NCI-H146 treated with DMSO at 0.1 percent for 48 hours (cell line): Measurements from ENCODE around the gene GGA1.
"Not testable (repeated sequence)": the region's sequence is repeated elsewhere in the genome, so short reads cannot be mapped to it uniquely, and the experiment has no call there.

ENCODE experiments used
- DNase-seq: peaks from one replicate; lab custom pipeline; 2025; ENCODE audit not compliant: unreplicated experiment; lab: John Stamatoyannopoulos, UW

GGA1 gene

GRCh38 chr22:37571258-37571991, 37.2 kb upstream of the GGA1 start:
- no peak for DNase-seq

- DNase-seq: no peak
Measured at GRCh38 chr22:37571992-37572373, 36.7 kb upstream of the GGA1 start.

DNA sequence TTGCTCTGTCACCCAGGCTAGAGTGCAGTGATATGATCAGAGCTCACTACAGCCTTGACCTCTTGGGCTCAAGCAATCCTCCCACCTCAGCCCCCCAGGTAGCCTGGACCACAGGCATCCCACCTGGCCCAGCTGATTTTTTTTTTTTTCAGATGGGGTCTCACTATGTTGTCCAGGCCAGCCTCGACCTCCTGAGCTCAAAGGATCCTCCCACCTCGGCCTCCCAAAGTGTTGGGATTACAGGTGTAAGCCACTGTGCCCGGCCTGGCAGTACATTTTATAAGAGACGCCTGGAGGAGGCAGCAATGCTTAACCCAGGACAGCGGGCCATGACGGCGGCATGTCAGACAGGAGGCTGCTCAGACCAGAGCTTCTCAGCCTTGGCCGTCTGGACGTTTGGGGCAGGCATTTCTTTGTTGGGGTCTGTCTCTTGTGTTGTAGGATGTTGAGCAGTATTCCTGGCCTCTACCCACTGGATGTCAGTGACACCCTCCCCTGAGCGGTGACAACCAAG, 33.1 kb upstream of the GGA1 start:
- DNase-seq: no peak

DNA sequence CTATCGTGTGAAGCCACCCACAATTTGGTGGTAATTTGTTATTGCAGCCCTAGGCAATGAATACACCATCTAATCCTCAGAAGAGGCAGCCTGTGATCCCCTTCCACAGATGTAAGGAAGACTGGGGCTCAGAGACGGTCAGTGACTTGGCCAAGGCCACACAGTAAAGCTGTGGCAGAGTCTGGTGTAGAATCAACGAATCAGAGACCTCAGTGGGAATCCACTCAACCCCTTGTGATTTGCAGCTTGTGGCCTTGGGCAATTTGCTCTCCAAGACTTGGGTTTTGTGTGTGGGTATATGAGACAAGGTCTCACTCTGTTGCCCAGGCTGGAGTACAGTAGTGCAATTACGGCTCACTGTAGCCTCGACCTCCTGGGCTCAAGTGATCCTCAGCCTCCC, 30.6 kb upstream of the GGA1 start:
- DNase-seq: no peak

- DNase-seq: no peak
Measured at GRCh38 chr22:37581504-37581903, 27.1 kb upstream of the GGA1 start.

DNA sequence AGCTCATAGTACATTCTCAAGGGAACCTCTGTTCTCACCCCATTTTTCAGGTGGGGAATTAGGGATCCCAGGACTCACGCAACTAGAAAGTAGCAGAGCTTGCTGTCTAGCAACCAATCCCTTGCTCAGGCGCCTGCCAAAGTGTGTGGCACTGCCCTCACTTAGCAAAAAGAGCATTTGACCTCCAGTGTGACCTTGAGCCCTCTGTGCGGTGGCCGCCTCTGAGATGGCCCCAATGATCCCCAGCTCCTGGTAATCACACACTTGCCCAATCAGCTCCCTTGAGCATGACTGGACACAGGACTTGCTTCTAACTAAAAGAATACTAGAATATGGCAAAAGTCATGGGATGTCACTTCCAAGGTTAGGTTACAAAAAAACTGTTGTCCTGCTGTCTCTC, 26.1 kb upstream of the GGA1 start:
- no peak for DNase-seq

GRCh38 chr22:37588546-37589215, 20.0 kb upstream of the GGA1 start:
- DNase-seq: no peak

DNA sequence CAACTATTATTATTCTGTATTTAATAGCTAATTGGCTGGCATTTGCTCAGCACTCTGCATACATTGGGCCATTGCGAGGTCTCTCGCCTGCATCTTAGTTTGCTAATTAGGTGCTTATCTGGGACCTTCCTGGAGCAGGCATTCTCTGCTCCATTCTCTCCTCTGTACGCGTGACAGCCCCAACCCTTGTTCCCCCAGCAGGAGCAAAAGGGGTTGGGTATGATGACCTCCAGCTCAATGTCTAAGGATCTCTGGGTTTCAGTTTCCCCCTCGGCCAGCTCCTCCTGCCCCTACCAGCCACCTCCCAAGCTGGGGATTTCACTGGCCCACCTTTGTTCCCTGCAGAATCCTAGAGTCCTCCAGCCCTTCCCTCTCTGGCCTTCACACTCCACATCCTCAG, 19.0 kb upstream of the GGA1 start:
- no peak for DNase-seq

- DNase-seq: not testable (repeated sequence)
Measured at GRCh38 chr22:37591081-37591480, 17.6 kb upstream of the GGA1 start.

DNA sequence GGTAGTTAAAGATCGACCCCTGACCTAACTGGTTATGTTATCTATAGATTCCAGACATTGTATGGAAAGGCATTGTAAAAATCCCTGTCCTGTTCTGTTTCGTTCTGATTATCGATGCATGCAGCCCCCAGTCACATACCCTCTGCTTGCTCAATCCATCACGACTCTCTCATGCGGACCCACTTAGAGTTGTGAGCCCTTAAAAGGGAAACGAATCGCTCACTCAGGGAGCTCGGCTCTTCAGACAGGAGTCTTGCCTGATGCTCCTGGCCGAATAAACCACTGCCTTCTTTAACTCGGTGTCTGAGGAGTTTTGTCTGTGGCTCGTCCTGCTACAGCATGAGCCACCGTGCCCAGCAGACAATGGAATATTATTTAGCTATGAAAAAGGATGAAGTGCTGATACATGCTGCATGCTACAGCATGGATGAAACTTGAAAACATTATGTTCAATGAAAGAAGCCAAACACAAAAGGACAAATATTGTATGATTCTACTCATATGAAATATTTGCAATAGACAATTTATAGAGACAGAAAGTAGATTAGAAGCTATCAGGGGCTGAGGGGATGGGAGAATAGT, 16.7 kb upstream of the GGA1 start:
- no peak for DNase-seq

DNA sequence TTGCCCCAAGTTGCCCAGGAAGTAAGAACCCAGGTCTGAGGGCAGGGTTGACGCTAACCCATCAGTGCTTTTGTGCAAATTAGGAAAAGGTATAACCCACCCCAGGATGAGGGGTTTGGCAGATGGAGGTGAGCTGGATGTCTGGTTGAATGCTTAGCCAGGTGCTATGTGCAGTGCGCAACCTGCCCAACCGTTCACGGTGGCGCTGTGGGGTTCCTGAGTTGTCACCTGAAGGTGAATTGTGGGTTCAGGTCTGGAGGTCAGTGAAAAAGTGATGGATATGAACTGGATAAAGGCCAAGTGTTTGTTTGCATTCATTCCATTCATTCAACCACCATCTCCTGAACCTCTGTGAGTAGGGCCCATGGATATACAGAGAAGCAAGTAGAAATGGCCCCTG, 14.4 kb upstream of the GGA1 start:
- DNase-seq: no peak

DNA sequence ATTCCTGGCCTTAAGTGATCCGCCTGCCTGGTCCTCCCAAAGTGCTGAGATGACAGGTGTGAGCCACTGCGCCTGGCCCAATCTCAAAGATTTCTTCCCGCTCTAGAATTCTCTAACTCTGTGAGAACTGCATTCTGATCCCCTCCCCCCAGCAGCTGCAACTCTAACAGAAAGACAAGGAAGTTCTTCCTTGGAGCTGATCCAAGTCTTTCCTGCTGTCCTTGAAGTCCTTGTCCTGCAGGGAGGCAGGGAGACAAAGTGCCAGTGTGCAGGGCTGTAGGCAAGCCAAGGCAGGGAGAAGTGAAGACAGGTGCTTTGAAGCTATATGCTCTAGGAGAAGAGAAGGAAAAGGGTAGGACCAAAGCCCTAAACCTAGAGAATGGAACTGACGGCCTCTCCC, 9.5 kb upstream of the GGA1 start:
- DNase-seq: no peak

- DNase-seq: no peak
Measured at GRCh38 chr22:37601203-37601539, 7.5 kb upstream of the GGA1 start.

- peak; percentile 3 for DNase-seq
Measured at GRCh38 chr22:37601540-37602442, 6.8 kb upstream of the GGA1 start.

DNA sequence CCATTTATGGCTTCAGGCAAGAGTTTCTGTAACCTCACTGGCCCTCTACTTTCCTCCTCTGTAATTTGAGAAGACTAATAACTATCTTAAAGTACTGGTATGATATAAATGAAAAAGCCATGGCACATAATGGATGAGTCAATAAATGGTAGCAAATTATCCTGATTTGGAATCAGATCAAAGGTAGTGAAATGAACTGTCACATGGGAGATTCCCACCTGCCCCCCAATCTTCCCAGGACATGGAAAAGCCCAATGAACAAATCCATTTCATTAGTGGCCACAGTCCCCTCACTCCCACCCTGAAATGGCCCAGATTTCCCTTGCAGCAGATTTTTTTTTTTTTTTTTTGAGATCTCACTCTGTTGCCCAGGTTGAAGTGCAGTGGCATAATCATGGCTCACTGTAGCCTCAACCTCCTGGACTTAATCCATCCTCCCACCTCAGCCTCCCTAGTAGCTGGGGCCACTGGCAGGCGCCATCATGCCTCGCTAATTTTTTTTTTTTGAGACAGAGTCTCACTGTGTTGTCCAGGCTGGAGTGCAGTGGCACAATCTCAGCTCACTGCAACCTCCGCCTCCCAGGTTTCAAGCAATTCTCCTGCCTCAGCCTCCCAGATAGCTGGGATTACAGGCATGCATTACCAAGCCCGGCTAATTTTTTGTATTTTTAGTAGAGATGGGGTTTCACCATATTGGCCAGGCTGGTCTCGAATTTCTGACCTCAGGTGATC, 5.9 kb upstream of the GGA1 start:
- DNase-seq: not testable (repeated sequence)

DNA sequence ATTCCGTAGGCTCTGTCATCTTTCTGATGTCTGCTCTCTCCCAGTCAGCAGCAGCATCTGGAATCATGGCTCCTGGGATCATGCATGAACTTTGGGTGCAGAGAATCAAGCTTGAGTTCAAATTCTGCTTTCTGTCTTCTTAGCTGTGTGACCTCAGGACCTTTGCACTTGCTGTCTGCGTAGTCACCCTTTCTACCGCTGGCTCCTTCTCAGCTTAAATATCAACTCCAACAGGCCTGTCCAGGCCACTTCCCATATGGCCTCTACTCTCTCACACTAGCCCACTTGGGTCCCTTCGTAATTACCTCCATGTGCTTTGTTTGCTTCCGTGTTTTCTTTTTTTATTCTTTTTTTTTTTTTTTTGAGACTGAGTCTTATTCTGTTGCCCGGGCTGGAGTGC, 4.6 kb upstream of the GGA1 start:
- no peak for DNase-seq

DNA sequence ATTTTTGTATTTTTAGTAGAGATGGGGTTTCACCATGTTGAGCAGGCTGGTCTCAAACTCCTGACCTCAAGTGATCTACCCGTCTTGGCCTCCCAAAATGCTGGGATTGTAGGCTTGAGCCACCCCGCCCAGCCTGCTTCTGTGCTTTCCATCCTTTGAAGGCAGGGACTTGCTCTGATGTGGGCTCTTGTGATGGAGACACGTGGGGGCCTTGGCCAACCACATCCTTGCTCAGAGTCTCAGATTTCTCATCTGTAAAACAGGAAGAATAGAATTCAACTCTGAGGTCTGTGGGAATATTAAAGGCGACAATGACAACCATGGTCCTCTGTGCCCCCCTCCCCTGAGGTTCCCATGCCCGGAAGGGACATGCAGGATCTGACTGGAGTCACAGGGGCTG, 3.8 kb upstream of the GGA1 start:
- no peak for DNase-seq

DNA sequence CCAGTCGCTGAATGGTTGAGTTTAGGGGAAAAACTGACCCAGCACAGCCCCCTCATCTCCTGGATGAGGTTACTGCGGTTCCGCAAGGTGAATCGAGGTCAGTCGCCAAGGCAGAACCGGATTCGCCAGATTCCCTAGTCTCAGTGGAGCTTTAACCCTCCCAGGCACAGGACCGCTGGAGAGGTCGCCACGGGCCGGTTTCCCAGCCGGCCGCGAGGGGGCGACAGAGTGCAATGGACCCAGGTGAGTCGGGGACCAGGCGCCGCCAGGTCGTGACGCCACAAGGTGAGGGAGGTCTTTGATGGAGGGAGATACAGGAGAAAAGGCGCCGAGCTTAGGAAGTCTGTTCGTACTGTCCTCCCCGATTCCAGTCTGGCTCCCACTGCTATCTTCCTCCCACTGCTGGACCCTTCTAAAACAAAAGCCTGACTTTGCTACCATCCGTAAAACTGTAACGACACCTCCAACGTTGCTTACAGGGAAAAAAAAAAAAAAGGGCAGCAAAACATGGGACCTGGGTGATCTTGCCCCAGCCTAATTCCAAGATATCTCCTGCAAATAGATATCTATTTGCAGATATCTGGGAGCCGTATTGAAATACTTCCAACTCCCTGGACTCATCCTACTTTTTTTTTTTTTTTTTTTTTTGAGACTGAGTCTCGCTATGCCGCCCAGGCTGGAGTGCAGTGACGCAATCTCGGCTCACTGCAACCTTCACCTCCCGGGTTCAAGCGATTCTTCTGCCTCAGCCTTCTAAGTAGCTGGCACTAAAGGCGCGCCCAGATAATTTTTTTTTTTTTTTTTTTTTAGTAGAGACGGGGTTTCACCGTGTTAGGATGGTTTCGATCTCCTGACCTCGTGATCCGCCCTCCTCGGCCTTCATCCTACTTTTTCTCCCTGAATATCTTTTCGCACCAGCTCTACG, 1.4 kb upstream of the GGA1 start:
- DNase-seq: peak; percentile 66

- peak; percentile 21 for DNase-seq
Measured at GRCh38 chr22:37607935-37608476, 628 bp upstream of the GGA1 start.
